Neural cell (in vitro differentiated cells): ENCODE data around the gene CFAP20DC. TPM values are rescaled to one million over a fixed set of nuclear protein-coding genes. Genes with fewer than 3 reads are reported as not detected.

ENCODE experiments used
- H2AFZ ChIP-seq: fragments of 200-600, 300-800 bp; sonication (generic), shearing (Covaris generic); 2 replicates; pipeline ENCODE4 v1.6.0; 2014; ENCODE audit warnings: low read depth, mild to moderate bottlenecking, antibody characterized with exemption, low read length, moderate library complexity
- H3F3A ChIP-seq: fragments of 200-600 bp; shearing (Covaris generic); 2 replicates; pipeline ENCODE4 v1.6.1; 2016; ENCODE audit warnings: mild to moderate bottlenecking, moderate library complexity, mixed read lengths, antibody characterized with exemption, low read length; ENCODE audit not compliant: insufficient read depth, poor library complexity, severe bottlenecking
- H3K27ac ChIP-seq: fragments of 200-600, 300-800 bp; sonication (generic), shearing (Covaris generic); 2 replicates; pipeline ENCODE4 v1.5.1; 2014; ENCODE audit warnings: mild to moderate bottlenecking, low read length, moderate library complexity
- H3K27me3 ChIP-seq: fragments of 300-800, 200-600 bp; sonication (generic), shearing (Covaris generic); 2 replicates; pipeline ENCODE4 v1.6.0; 2014; ENCODE audit warnings: mild to moderate bottlenecking, low read depth, low read length, moderate library complexity; ENCODE audit not compliant: insufficient read depth
- H3K36me3 ChIP-seq: fragments of 300-800, 200-600 bp; sonication (generic), shearing (Covaris generic); 2 replicates; pipeline ENCODE4 v1.5.1; 2014; ENCODE audit warnings: mild to moderate bottlenecking, antibody characterized with exemption, low read length, moderate library complexity; ENCODE audit not compliant: insufficient read depth
- H3K4me2 ChIP-seq: fragments of 300-800, 200-600 bp; sonication (generic), shearing (Covaris generic); 2 replicates; pipeline ENCODE4 v1.6.0; 2014; ENCODE audit warnings: mild to moderate bottlenecking, low read length
- H3K4me3 ChIP-seq: fragments of 300-800, 200-600 bp; sonication (generic), shearing (Covaris generic); 2 replicates; pipeline ENCODE4 v1.5.1; 2014; ENCODE audit warnings: mild to moderate bottlenecking, low read length, moderate library complexity
- H3K79me2 ChIP-seq: fragments of 200-600 bp; shearing (Covaris generic); replicated peaks from 2 replicates; pipeline ENCODE4 v1.6.0; 2014; ENCODE audit warnings: mild to moderate bottlenecking, low read length, moderate library complexity; ENCODE audit not compliant: insufficient read depth
- H3K9ac ChIP-seq: fragments of 300-800, 200-600 bp; sonication (generic), shearing (Covaris generic); 2 replicates; pipeline ENCODE4 v1.6.1; 2016; ENCODE audit warnings: mild to moderate bottlenecking, low read length, mixed read lengths
- H3K9me2 ChIP-seq: fragments of 200-600 bp; shearing (Covaris generic); 2 replicates; pipeline ENCODE4 v1.6.1; 2016; ENCODE audit warnings: mild to moderate bottlenecking, low read length, mixed read lengths; ENCODE audit not compliant: insufficient read depth
- H3K9me3 ChIP-seq: fragments of 200-600, 300-800 bp; sonication (generic), shearing (Covaris generic); 2 replicates; pipeline ENCODE4 v1.6.1; 2016; ENCODE audit warnings: mild to moderate bottlenecking, mixed run types, low read length, moderate library complexity, mixed read lengths
- H4K20me1 ChIP-seq: fragments of 200-600 bp; shearing (Covaris generic); 2 replicates; pipeline ENCODE4 v1.6.1; 2016; ENCODE audit warnings: mild to moderate bottlenecking, mixed run types; ENCODE audit not compliant: insufficient read depth
- CTCF ChIP-seq: fragments of 450-650 bp; IDR thresholded peaks from 2 replicates; pipeline ENCODE4 v1.5.1; 2014; ENCODE audit warnings: antibody characterized with exemption, mild to moderate bottlenecking, moderate library complexity; ENCODE audit not compliant: poor library complexity, severe bottlenecking
- EP300 ChIP-seq: fragments of 450-650 bp; conservative IDR thresholded peaks from 2 replicates; pipeline ENCODE4 v1.6.1; 2014; ENCODE audit warnings: antibody characterized with exemption, mild to moderate bottlenecking, moderate library complexity; ENCODE audit not compliant: poor library complexity, severe bottlenecking
- EZH2 ChIP-seq: fragments of 200-600, 300-800 bp; shearing (Covaris generic), sonication (generic); IDR thresholded peaks from 2 replicates; pipeline ENCODE4 v1.6.1; 2014; ENCODE audit warnings: antibody characterized with exemption, low read length, borderline replicate concordance, mild to moderate bottlenecking; ENCODE audit not compliant: insufficient read depth, poor library complexity, severe bottlenecking
- MXI1 ChIP-seq: fragments of 450-650 bp; conservative IDR thresholded peaks from 2 replicates; pipeline ENCODE4 v1.6.1; 2014; ENCODE audit warnings: antibody characterized with exemption, mild to moderate bottlenecking; ENCODE audit not compliant: poor library complexity, severe bottlenecking
- POLR2AphosphoS5 ChIP-seq: IDR thresholded peaks from 2 replicates; pipeline ENCODE4 v1.6.1; 2012
- RAD21 ChIP-seq: fragments of 450-650 bp; conservative IDR thresholded peaks from 2 replicates; pipeline ENCODE4 v1.6.1; 2014; ENCODE audit warnings: antibody characterized with exemption, mild to moderate bottlenecking, moderate library complexity
- REST ChIP-seq: IDR thresholded peaks from 2 replicates; pipeline ENCODE4 v1.6.1; 2012; ENCODE audit warnings: borderline replicate concordance
- SMC3 ChIP-seq: fragments of 450-650 bp; conservative IDR thresholded peaks from 2 replicates; pipeline ENCODE4 v1.6.1; 2014; ENCODE audit warnings: antibody characterized with exemption, mild to moderate bottlenecking, moderate library complexity; ENCODE audit not compliant: poor library complexity
- TAF1 ChIP-seq: IDR thresholded peaks from 2 replicates; pipeline ENCODE4 v1.6.1; 2012; ENCODE audit warnings: low read depth
- polyA plus RNA-seq: library from polyadenylated mRNA; depleted of rRNA; stranded (reverse); fragments of >200 nt; gene quantifications from 2 replicates; pipeline ENCODE4 v1.2.3, GENCODE V29; 2014

Gene CFAP20DC
- polyA plus RNA-seq, 1 donor from 2014 or later, result not detected

GRCh38 chr3:58839187-58839586, 210.6 kb downstream of the CFAP20DC start:
- Histone ChIP-seq H3K9me3 (no peaks in the 10 kb centered on the region), H3F3A (no peaks in the 10 kb centered on the region), H3K4me3 (no peak overlapping the region), H3K36me3 (no peaks in the 10 kb centered on the region), H4K20me1 (no peaks in the 10 kb centered on the region), H3K4me2 (no peak overlapping the region), H3K9ac (no peak overlapping the region), H2AFZ (no peak overlapping the region), H3K27ac (no peak overlapping the region), H3K9me2 (no peaks in the 10 kb centered on the region), H3K27me3 (no peaks in the 10 kb centered on the region), H3K79me2 (no peaks in the 10 kb centered on the region)
- TF ChIP-seq CTCF, result no peak
- TF ChIP-seq EP300, result no peak
- no peak for TF ChIP-seq EZH2
- TF ChIP-seq POLR2AphosphoS5, result no peak

GRCh38 chr3:58837856-58838255, 212.0 kb downstream of the CFAP20DC start:
- no peaks in the 10 kb centered on the region for H3K9me3 ChIP-seq
- H3K79me2 ChIP-seq, result no peaks in the 10 kb centered on the region
- no peak overlapping the region for H3K27ac ChIP-seq
- no peaks in the 10 kb centered on the region for H4K20me1 ChIP-seq
- no peak for TF ChIP-seq POLR2AphosphoS5
- TF ChIP-seq MXI1, result no peak
- TF ChIP-seq SMC3, result no peak
- no peak for TF ChIP-seq REST
- TF ChIP-seq EP300, result no peak
- TF ChIP-seq EZH2, result no peak
- no peak for TF ChIP-seq CTCF
- no peak for TF ChIP-seq TAF1
- TF ChIP-seq RAD21, result no peak
- H3F3A ChIP-seq, result no peaks in the 10 kb centered on the region
- no peak overlapping the region for H3K4me2 ChIP-seq
- no peak overlapping the region for H2AFZ ChIP-seq
- no peak overlapping the region for H3K4me3 ChIP-seq
- H3K36me3 ChIP-seq, result no peaks in the 10 kb centered on the region
- H3K27me3 ChIP-seq, result no peaks in the 10 kb centered on the region
- no peaks in the 10 kb centered on the region for H3K9me2 ChIP-seq
- H3K9ac ChIP-seq, result no peak overlapping the region
